Left lung (tissue), 10 donors: ENCODE measurements around the gene CNR1. TPM values are rescaled to one million over a fixed set of nuclear protein-coding genes. Genes with fewer than 3 reads are reported as not detected.

Source experiments
- ATAC-seq: fragments of 200-7000 bp; cut with Tn5 transposase; one replicate; pipeline ENCODE4 v1.9.1; 2020; ENCODE audit warnings: moderate library complexity
- DNase-seq, 4 donors: peaks; one replicate each; pipeline ENCODE4 v3.0.0-alpha.2; 2013 to 2020
- H3K27ac ChIP-seq, 2 donors: fragments of 200-600 bp; sonication (generic) in 1 of 2; one replicate each; pipeline versions ENCODE4 v1.5.0 to v1.8.0; 2020 to 2021
- H3K27me3 ChIP-seq, 2 donors: fragments of 200-600 bp; sonication (generic) in 1 of 2; one replicate each; pipeline versions ENCODE4 v1.5.0 to v1.8.0; 2020 to 2021
- H3K36me3 ChIP-seq, 2 donors: fragments of 200-600 bp; sonication (generic) in 1 of 2; one replicate each; pipeline versions ENCODE4 v1.5.0 to v1.8.0; 2020 to 2021
- H3K4me1 ChIP-seq, 2 donors: fragments of 200-600 bp; one replicate each; pipeline ENCODE4 v1.8.0; 2021
- H3K4me3 ChIP-seq, 2 donors: fragments of 200-600 bp; sonication (generic) in 1 of 2; one replicate each; pipeline versions ENCODE4 v1.5.0 to v1.8.0; 2020 to 2021; ENCODE audit warnings: mild to moderate bottlenecking in 1 of 2
- H3K9me3 ChIP-seq, 2 donors: fragments of 200-600 bp; sonication (generic) in 1 of 2; one replicate each; pipeline versions ENCODE4 v1.5.0 to v1.8.0; 2020 to 2021
- CTCF ChIP-seq, 2 donors: fragments of 200-600 bp; sonication (generic) in 1 of 2; IDR thresholded peaks; one replicate each; pipeline versions ENCODE4 v1.5.0 to v1.8.0; 2021; ENCODE audit warnings: antibody characterized with exemption in 2 of 2
- intact Hi-C, 2 donors: fragments of 100-400 bp; cut with DNase I; formaldehyde crosslinking; loops; one replicate each; pipeline versions ENCODE4 v1.11.2 to v1.14.2; 2022
- polyA plus RNA-seq, 6 donors: library from polyadenylated mRNA; unstranded; fragments of 120-200 nt; gene quantifications; one replicate each; pipeline ENCODE4 v1.2.1, GENCODE V29; 2013; ENCODE audit not compliant: insufficient read length in 6 of 6
- total RNA-seq, 2 donors: library from RNA; stranded (reverse); fragmentation: NEBNext Ultra II Directional; extraction: Animal tissue kit (Norgen Biotek cat#: 25700); gene quantifications; one replicate each; pipeline ENCODE4 v1.2.1, GENCODE V29; 2021
- donor health status: DM: no; HTN: yes; CAD: no.
- donor health status: DM: no; HTN: no; CAD: no.

Gene CNR1
- total and polyA plus RNA-seq, 8 donors, result 0.13 to 29.8 (median 0.24) TPM

- no peaks in the 10 kb centered on the region for H3K4me1 ChIP-seq
- DNase-seq (no peak), ATAC-seq (no peak)
- TF ChIP-seq CTCF (IDR thresholded peaks at IDR 0.05), result no peak
- intact Hi-C loops, result no loop called here
- H3K36me3 ChIP-seq, result no peaks in the 10 kb centered on the region
- H3K9me3 ChIP-seq, result peaks cover 0 to 34% of the 10 kb centered on the region in 2 donors
- no peak overlapping the region for H3K4me3 ChIP-seq
- H3K27me3 ChIP-seq, result no peaks in the 10 kb centered on the region
- no peak overlapping the region for H3K27ac ChIP-seq
These were observed 41.1 kb downstream of the CNR1 start for GRCh38 chr6:88124925-88125557.

GRCh38 chr6:88120635-88121034 is 45.5 kb downstream of the CNR1 start:
- no peaks in the 10 kb centered on the region for H3K27me3 ChIP-seq
- no peak for TF ChIP-seq CTCF (IDR thresholded peaks at IDR 0.05)
- no peak overlapping the region for H3K4me3 ChIP-seq
- intact Hi-C loops, result no loop called here
- ATAC-seq (no peak), DNase-seq (no peak)
- H3K27ac ChIP-seq, result no peak overlapping the region
- H3K9me3 ChIP-seq, result peaks cover 0 to 25% of the 10 kb centered on the region in 2 donors
- H3K4me1 ChIP-seq, result no peaks in the 10 kb centered on the region
- H3K36me3 ChIP-seq, result no peaks in the 10 kb centered on the region

GRCh38 chr6:88119769-88120168 is 46.4 kb downstream of the CNR1 start:
- H3K4me1 ChIP-seq, result no peaks in the 10 kb centered on the region
- no peaks in the 10 kb centered on the region for H3K27me3 ChIP-seq
- peaks cover 0 to 17% of the 10 kb centered on the region in 2 donors for H3K9me3 ChIP-seq
- intact Hi-C loops, result no loop called here
- DNase-seq (peak in 1 of 4 donors; percentile 8), ATAC-seq (no peak)
- no peak overlapping the region for H3K4me3 ChIP-seq
- no peak overlapping the region for H3K27ac ChIP-seq
- H3K36me3 ChIP-seq, result no peaks in the 10 kb centered on the region
- TF ChIP-seq CTCF (IDR thresholded peaks at IDR 0.05), result no peak

- no peak overlapping the region for H3K4me3 ChIP-seq
- no peaks in the 10 kb centered on the region for H3K27me3 ChIP-seq
- H3K27ac ChIP-seq, result no peak overlapping the region
- DNase-seq (no peak), ATAC-seq (no peak)
- H3K9me3 ChIP-seq, result no peaks in the 10 kb centered on the region
- H3K36me3 ChIP-seq, result no peaks in the 10 kb centered on the region
- H3K4me1 ChIP-seq, result no peaks in the 10 kb centered on the region
- TF ChIP-seq CTCF (IDR thresholded peaks at IDR 0.05), result no peak
- intact Hi-C loops, result no loop called here
These were observed 49.9 kb downstream of the CNR1 start for GRCh38 chr6:88116276-88116675.

- intact Hi-C loops, result no loop called here
- Histone ChIP-seq H3K9me3 (no peaks in the 10 kb centered on the region), H3K36me3 (no peaks in the 10 kb centered on the region), H3K27ac (no peak overlapping the region), H3K4me3 (no peak overlapping the region), H3K4me1 (no peaks in the 10 kb centered on the region), H3K27me3 (no peaks in the 10 kb centered on the region)
- no peak for TF ChIP-seq CTCF (IDR thresholded peaks at IDR 0.05)
- no peak for DNase-seq
- no peak for ATAC-seq
These were observed 50.8 kb downstream of the CNR1 start for GRCh38 chr6:88115307-88115706.
